Stimulated activated CD8-positive, alpha-beta memory T cell treated with anti-CD3 and anti-CD28 coated beads, Interleukin-15, amount 100 ng/mL, for 24 hours (primary cell): ENCODE measurements around the gene SLCO3A1.

Experiments
- DNase-seq: peaks from one replicate; pipeline ENCODE4 v3.0.0-alpha.2; 2020; ENCODE audit warnings: low read depth

The SLCO3A1 gene

DNA sequence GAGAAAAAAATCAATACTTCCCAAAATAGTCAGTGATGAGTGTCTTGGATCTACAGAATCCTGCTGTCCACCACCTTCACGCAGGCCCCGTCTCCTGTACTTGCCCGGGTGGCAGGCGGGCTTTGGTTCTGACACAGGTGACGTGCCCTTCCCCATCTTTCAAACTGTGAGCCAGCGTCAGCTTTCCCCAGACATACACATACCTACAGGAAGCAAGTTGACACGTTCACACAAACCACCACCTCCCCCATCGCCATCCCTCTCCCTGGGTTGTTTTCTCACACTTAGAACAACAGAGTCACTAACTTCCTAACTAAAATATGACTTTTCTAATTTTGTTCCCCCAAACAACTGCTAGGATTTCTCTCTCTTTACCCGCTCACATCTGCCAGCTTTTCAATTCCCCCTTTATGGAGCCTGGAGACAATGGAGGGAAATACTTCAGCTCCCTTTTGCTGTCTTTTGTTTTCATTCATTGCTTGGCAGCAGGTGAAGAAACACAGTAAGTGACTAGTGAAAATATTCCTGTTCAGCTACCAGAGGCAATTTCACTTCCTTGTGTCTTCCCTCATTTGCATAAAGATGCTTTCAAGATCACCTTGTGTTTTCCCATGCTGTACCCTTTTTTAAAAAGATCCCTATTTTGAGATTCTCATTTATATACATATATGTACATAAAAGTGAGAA, 248.3 kb downstream of the SLCO3A1 start:
- no peak for DNase-seq

DNA sequence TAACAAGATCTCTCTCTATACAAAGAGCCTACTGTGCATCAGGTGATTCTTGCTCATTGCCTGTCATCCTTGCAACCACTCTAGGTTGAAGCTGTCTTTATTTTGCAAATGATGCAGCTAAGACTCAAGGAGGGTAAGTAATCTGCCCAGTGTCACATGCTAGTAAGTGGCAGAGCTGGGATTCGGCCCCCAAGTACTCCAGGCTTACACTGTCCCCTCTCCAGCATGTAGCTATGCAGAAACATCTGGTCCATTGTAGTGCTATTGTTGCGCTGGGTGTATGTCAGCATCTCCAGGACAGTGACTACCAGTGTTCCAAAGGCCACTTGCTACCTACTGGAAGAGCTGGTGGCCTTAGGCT, 248.9 kb downstream of the SLCO3A1 start:
- no peak for DNase-seq

DNA sequence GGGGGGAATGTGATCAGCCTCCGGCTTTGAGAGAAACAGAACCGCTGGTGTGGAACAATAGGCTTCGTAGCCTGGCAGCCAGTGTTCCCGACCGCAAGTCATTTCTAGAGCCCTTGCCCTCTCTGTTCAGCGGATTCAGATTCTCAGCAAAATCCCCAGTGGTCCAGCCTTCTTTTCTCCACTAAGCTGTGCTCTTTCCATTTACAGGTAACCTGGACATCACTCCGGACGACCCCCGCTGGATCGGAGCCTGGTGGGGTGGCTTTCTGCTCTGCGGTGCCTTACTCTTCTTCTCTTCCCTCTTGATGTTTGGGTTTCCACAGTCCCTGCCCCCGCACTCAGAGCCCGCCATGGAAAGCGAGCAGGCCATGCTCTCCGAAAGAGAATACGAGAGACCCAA, 250.6 kb downstream of the SLCO3A1 start:
- DNase-seq, result no peak

DNA sequence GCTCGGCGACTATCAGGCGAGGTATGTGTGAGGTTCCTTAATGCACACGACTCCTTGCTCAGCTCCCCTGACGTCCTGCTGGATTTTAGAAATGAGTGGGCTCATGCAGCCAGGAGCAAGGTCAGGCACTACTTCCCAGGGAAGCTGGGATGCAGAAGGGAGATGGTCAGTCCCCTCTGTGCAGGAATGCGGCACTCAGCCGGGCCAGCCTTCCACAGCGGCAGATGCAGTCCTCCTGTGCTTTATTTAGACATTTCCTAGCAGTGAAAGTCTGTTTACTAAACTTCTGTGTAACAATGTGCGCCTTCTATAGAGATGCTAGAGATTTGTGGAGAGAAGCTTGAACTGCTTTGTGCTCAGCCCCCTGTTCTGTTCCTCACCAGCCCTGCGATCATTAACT, 252.1 kb downstream of the SLCO3A1 start:
- DNase-seq, result no peak

GRCh38 chr15:92107510-92107909, 254.0 kb downstream of the SLCO3A1 start:
- DNase-seq, result no peak

- DNase-seq, result no peak
These were observed 255.8 kb downstream of the SLCO3A1 start for GRCh38 chr15:92109191-92109873.

GRCh38 chr15:92111291-92111690, 257.8 kb downstream of the SLCO3A1 start:
- DNase-seq, result no peak

DNA sequence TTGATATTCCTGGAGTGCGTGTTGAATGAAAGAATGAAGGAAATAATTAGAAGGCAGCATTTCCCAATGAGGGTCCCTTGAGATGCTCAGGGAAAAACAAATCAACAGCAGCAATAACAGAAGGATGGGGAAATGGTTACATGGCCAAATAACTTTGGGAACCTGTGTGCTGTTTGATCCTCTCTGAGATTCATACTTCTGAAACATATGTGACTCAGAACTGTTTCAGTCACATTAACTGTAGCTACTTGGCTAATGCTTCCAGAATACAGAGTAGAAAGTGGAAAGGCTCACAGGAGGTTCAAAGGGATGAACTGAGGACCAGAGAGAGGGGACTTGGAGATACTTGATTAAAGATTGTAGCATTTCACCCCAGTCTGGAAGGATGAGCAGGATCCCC, 258.2 kb downstream of the SLCO3A1 start:
- DNase-seq, result no peak

DNA sequence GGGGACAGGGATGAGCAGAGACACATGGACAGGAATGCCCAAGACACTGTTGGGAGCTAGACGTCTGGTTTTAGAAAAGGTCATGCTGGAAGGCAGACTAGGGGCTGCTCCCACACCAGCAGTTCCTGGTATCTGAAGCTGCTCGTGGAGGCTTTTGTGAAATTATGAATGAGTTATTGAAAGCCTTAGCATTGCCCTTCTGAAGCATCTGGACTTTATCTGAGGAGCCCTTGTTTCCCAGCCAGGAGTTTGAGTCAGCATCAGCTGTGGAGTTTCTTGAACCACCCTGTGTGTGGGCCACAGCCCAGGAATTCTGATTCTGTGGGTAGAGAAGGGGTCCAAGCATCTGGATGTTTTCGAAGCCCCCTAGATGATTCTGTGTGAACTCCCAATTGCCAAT, 258.7 kb downstream of the SLCO3A1 start:
- no peak for DNase-seq

DNA sequence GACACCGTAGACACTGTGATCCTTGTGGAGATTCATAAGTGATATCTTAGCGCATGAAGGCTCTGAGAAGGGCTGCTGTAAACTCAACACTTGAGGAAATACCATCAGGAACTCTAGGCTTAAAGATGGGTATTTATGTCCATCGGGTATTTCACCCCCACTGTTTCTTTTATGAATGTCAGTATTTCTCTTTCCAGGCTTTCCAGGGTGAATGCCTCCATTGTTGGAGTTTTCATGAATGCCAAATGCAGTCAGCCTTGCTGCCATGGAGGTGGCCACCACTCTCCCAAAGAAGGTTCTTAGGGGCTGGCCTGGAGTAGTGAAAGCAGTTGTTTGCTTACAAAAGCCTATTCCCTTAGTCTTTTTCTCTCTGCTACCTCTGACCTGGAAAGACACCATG, 259.2 kb downstream of the SLCO3A1 start:
- no peak for DNase-seq

DNA sequence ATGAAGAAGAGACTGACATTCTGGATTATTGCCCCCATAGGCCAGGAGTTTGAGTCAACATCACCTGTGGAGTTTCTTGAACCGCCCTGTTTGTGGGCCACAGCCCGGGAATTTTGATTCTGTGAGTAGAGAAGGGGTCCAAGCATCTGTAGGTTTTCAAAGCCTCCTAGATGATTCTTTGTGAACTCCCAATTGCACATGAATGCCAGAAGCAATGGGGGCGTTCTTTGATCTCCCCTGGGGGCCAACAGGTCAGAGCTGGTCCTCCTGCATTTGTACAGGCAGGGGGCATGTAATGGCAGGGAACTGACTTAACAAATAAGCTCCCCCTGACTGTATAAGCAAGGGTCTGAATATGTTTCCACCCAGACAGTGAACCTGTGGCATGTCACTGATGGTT, 260.3 kb downstream of the SLCO3A1 start:
- no peak for DNase-seq

GRCh38 chr15:92115834-92116233, 262.3 kb downstream of the SLCO3A1 start:
- DNase-seq, result no peak

DNA sequence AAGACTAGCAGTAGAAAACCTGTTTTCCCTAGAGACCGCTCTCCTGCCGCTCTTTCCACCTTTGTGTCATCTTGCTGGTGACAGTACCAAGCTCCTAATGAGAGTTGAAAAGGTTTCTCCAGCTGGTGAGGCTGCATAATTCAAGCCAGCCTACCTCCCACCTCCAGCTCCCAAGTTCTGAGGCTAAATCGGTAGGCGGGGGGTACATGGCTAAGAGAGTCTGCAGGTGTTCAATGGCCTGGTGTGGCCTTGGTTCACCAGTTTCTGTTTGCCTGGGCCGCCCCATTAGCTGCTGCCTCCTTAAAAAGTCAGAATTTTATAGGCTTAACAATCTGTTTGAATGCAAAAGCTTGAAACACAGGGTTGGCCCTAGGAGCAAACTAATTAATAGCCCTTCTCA, 262.8 kb downstream of the SLCO3A1 start:
- DNase-seq, result no peak

GRCh38 chr15:92117261-92117731, 263.8 kb downstream of the SLCO3A1 start:
- DNase-seq, result no peak

GRCh38 chr15:92118162-92118935, 264.8 kb downstream of the SLCO3A1 start:
- DNase-seq, result no peak

DNA sequence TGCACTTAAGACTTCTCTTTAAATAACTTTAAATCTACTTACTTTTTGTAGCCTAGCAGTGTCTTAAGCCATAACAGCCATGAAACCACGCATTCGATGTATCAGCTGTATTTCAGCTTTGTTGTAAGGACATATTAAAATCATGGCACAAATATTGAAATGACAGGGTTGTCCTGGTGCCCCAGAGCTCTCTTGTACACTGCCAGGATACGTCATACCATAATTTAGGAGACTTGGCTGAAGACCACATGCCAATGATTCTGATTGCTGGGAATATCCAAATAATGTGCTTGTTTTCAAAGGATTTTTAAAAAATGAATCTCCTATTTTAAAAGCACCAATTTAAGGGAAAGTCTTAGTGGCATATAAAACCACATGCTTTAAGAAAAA, 265.4 kb downstream of the SLCO3A1 start:
- no peak for DNase-seq

- DNase-seq, result no peak
These were observed 266.7 kb downstream of the SLCO3A1 start for GRCh38 chr15:92120094-92120795.

GRCh38 chr15:92121047-92121446, 267.5 kb downstream of the SLCO3A1 start:
- no peak for DNase-seq

DNA sequence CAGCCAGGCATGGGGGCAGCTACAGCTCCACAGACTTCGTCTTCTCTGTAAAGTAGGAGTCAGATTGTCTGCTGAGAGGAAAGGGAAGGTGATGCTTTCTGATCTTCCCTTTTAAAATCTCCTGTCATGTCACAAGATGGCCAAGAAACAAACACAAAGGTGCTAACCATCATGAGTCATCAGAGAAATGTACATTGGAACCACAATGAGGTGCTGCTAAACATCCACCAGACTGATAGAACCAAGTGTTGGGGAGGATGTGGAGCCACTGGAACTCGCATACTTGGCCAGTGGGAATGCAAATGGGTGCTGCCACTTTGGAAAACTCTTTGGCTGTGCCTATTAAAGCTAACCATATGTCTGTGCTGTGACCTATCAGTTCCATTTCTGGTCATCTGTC, 268.8 kb downstream of the SLCO3A1 start:
- no peak for DNase-seq

- no peak for DNase-seq
These were observed 270.6 kb downstream of the SLCO3A1 start for GRCh38 chr15:92123962-92124656.

- no peak for DNase-seq
These were observed 271.1 kb downstream of the SLCO3A1 start for GRCh38 chr15:92124657-92125010.

GRCh38 chr15:92128788-92129187, 275.3 kb downstream of the SLCO3A1 start:
- no peak for DNase-seq
